SJSA1 (cell line): Measurements from ENCODE around the gene DDX23. TPM values are rescaled to one million over a fixed set of nuclear protein-coding genes. Genes with fewer than 3 reads are reported as not detected.

ENCODE experiments used
- total RNA-seq: library from RNA; depleted of rRNA; stranded (reverse); fragments of >200 nt; shearing (Covaris generic); gene quantifications from 2 replicates; pipeline ENCODE4 v1.2.3, GENCODE V29; 2014; rRNA removed

Gene DDX23
- total RNA-seq, 1 experiment from 2014 or later: 77.1 TPM

Other genes starting within 250 kb of the DDX23 start
- 34.5 and 54.4 TPM in 2 replicates for gene KANSL2, start 169.9 kb downstream of the DDX23 start, total RNA-seq
- 17.1 and 28.4 TPM in 2 replicates for gene CCNT1, start 135.5 kb downstream of the DDX23 start, total RNA-seq
- gene ADCY6, start 63.1 kb downstream of the DDX23 start, total RNA-seq: 20.6 and 22.9 TPM in 2 replicates
- gene CACNB3, start 33.7 kb downstream of the DDX23 start, total RNA-seq: 8.9 and 20.9 TPM in 2 replicates
- not detected in 2 replicates for gene RND1, start 13.7 kb upstream of the DDX23 start, total RNA-seq
- gene FKBP11, start 73.3 kb upstream of the DDX23 start, total RNA-seq: 6.0 and 9.9 TPM in 2 replicates
- gene ARF3, start 105.3 kb upstream of the DDX23 start, total RNA-seq: 57.7 and 64.5 TPM in 2 replicates
- 0.13 TPM in 1 of 2 replicates, not detected in the other for gene WNT10B, start 119.6 kb upstream of the DDX23 start, total RNA-seq
- not detected in 2 replicates for gene WNT1, start 126.2 kb upstream of the DDX23 start, total RNA-seq
- 0.34 TPM in 1 of 2 replicates, not detected in the other for gene DDN, start 147.2 kb upstream of the DDX23 start, total RNA-seq
- gene PRKAG1, start 166.6 kb upstream of the DDX23 start, total RNA-seq: 36.4 and 47.3 TPM in 2 replicates
- 19.9 and 22.6 TPM in 2 replicates for gene KMT2D, start 208.6 kb upstream of the DDX23 start, total RNA-seq
- 0.34 and 2.5 TPM in 2 replicates for gene RHEBL1, start 217.8 kb upstream of the DDX23 start, total RNA-seq
- gene DHH, start 242.6 kb upstream of the DDX23 start, total RNA-seq: not detected in 2 replicates